ENCODE data around the gene STK4. TPM values are rescaled to one million over a fixed set of nuclear protein-coding genes. Genes with fewer than 3 reads are reported as not detected.

Gene STK4
- total RNA-seq, 1 experiment from 2014 or later: 43.0 TPM

- peak overlapping the region in 1 of 2 experiments; percentile 35; a peak in 1 of 5 replicates for H3K4me3 Mint-ChIP-seq
- Histone ChIP-seq H3K27ac (ENCODE audit: insufficient read length, low read depth, low read length) (no peak overlapping the region), H3K23me2 (ENCODE audit: insufficient read length, low read depth, low read length, poor library complexity, severe bottlenecking) (no peaks in the 10 kb centered on the region), H2BK15ac (ENCODE audit: low read depth, low read length) (no peak overlapping the region), H3K9me3 (ENCODE audit: control insufficient read depth, low read depth, low read length) (no peaks in the 10 kb centered on the region), H3K4me1 (ENCODE audit: insufficient read depth, low read length) (no peaks in the 10 kb centered on the region), H3K56ac (ENCODE audit: insufficient read length, low read depth, low read length) (no peak overlapping the region), H3K27me3 (ENCODE audit: insufficient read depth, low read length) (no peaks in the 10 kb centered on the region), H4K8ac (replicated peaks; ENCODE audit: insufficient read length, low read depth, low read length) (no peak overlapping the region), H3K4ac (ENCODE audit: low read depth, low read length) (no peak overlapping the region), H4K5ac (ENCODE audit: insufficient read length, low read depth, low read length) (no peak overlapping the region), H2AK5ac (ENCODE audit: insufficient read length, low read length) (no peak overlapping the region), H4K20me1 (ENCODE audit: control insufficient read depth, insufficient read depth, insufficient read length) (no peaks in the 10 kb centered on the region), H3K23ac (ENCODE audit: insufficient read length, low read depth, low read length) (no peak overlapping the region), H2BK120ac (ENCODE audit: low read depth, low read length, poor library complexity, severe bottlenecking) (no peak overlapping the region), H2AFZ (ENCODE audit: low read length) (no peak overlapping the region), H3K9ac (ENCODE audit: extremely low read depth, insufficient read length, low read length) (no peak overlapping the region), H3T11ph (ENCODE audit: low read length) (no peak overlapping the region), H3K4me2 (ENCODE audit: insufficient read depth, insufficient read length, low read length) (no peak overlapping the region), H2BK12ac (ENCODE audit: insufficient read length, low read depth, low read length) (no peak overlapping the region), H3K79me1 (ENCODE audit: insufficient read depth, low read depth, low read length, poor library complexity, severe bottlenecking) (no peaks in the 10 kb centered on the region), H4K91ac (ENCODE audit: insufficient read length, low read depth, low read length) (no peak overlapping the region), H3K79me2 (ENCODE audit: insufficient read depth, low read length) (no peaks in the 10 kb centered on the region), H3K14ac (ENCODE audit: insufficient read depth, low read length) (no peak overlapping the region; the same call in 1 of the 2 replicates), H2BK5ac (ENCODE audit: insufficient read length, low read length) (no peak overlapping the region), H2BK20ac (ENCODE audit: low read depth, low read length, poor library complexity, severe bottlenecking) (no peak overlapping the region), H3K18ac (ENCODE audit: insufficient read length, low read depth, low read length) (no peak overlapping the region)
- DNase-seq: peak; percentile 58
- H3K27me3 Mint-ChIP-seq (ENCODE audit: low read depth): peaks cover 10% of the 10 kb centered on the region
- H3K36me3 Mint-ChIP-seq (ENCODE audit: insufficient read depth in 1 of 3, low read depth in 3 of 3): no peaks in the 10 kb centered on the region
- H3K9me3 Mint-ChIP-seq: no peaks in the 10 kb centered on the region
- peak; percentile 73 for TF ChIP-seq CTCF (conservative IDR thresholded peaks at IDR 0.05)
- no CpG with 5 or more reads among the region's 17 CpGs for WGBS (ENCODE audit: extremely low coverage, insufficient read length, low lambda C conversion rate)
- no peak overlapping the region for H3K27ac Mint-ChIP-seq
- peaks cover 9 to 16% of the 10 kb centered on the region in 2 experiments for H3K4me1 Mint-ChIP-seq
Measured at GRCh38 chr20:45111799-45112471, 145.6 kb downstream of the STK4 start.

Measured in H9 (cell line).